ENCODE measurements around the gene SRPRA. TPM values are rescaled to one million over a fixed set of nuclear protein-coding genes. Genes with fewer than 3 reads are reported as not detected.
"Not testable (repeated sequence)": the region's sequence is repeated elsewhere in the genome, so short reads cannot be mapped to it uniquely, and the experiment has no call there.

The SRPRA gene
- total RNA-seq, 1 donor from 2014 or later, result 70.2 TPM

GRCh38 chr11:126312961-126313360, 44.3 kb upstream of the SRPRA start:
- H3K4me1 Mint-ChIP-seq, result peaks cover 33% of the 10 kb centered on the region
- H3K9me3 Mint-ChIP-seq, result no peaks in the 10 kb centered on the region
- no peaks in the 10 kb centered on the region for H3K27me3 Mint-ChIP-seq (ENCODE audit: low read depth)
- H3K27ac Mint-ChIP-seq (ENCODE audit: unreplicated experiment), result no peak overlapping the region
- DNase-seq (ENCODE audit: low read depth, low spot score), result no peak
- TF ChIP-seq CTCF (conservative IDR thresholded peaks at IDR 0.05), result no peak
- H3K36me3 Mint-ChIP-seq (ENCODE audit: low read depth), result peaks cover 19% of the 10 kb centered on the region
- no peak overlapping the region for H3K4me3 Mint-ChIP-seq

- H3K9me3 Mint-ChIP-seq, result no peaks in the 10 kb centered on the region
- no peak overlapping the region for H3K27ac Mint-ChIP-seq (ENCODE audit: unreplicated experiment)
- H3K4me1 Mint-ChIP-seq, result peaks cover 30% of the 10 kb centered on the region
- no peak for DNase-seq (ENCODE audit: low read depth, low spot score)
- TF ChIP-seq CTCF (conservative IDR thresholded peaks at IDR 0.05), result no peak
- no peak overlapping the region for H3K4me3 Mint-ChIP-seq
- peaks cover 15% of the 10 kb centered on the region for H3K36me3 Mint-ChIP-seq (ENCODE audit: low read depth)
- H3K27me3 Mint-ChIP-seq (ENCODE audit: low read depth), result no peaks in the 10 kb centered on the region
These were observed 43.0 kb upstream of the SRPRA start for GRCh38 chr11:126311401-126312291.

GRCh38 chr11:126310992-126311310, 42.3 kb upstream of the SRPRA start:
- H3K4me3 Mint-ChIP-seq, result peak overlapping the region; percentile 79
- H3K27ac Mint-ChIP-seq (ENCODE audit: unreplicated experiment), result no peak overlapping the region

GRCh38 chr11:126310200-126310991, 41.7 kb upstream of the SRPRA start:
- Mint-ChIP-seq H3K27ac (ENCODE audit: unreplicated experiment) (no peak overlapping the region), H3K4me3 (peak overlapping the region; percentile 79), H3K4me1 (peaks cover 36% of the 10 kb centered on the region), H3K36me3 (ENCODE audit: low read depth) (peaks cover 9% of the 10 kb centered on the region), H3K9me3 (no peaks in the 10 kb centered on the region), H3K27me3 (ENCODE audit: low read depth) (no peaks in the 10 kb centered on the region)
- DNase-seq (ENCODE audit: low read depth, low spot score), result peak; percentile 82
- peak; percentile 96 for TF ChIP-seq CTCF (conservative IDR thresholded peaks at IDR 0.05)

More at GRCh38 chr11:126310992-126311310, 42.3 kb upstream of the SRPRA start:
- Mint-ChIP-seq H3K36me3 (ENCODE audit: low read depth) (peaks cover 10% of the 10 kb centered on the region), H3K27me3 (ENCODE audit: low read depth) (no peaks in the 10 kb centered on the region), H3K9me3 (no peaks in the 10 kb centered on the region), H3K4me1 (peaks cover 32% of the 10 kb centered on the region)
- no peak for DNase-seq (ENCODE audit: low read depth, low spot score)
- no peak for TF ChIP-seq CTCF (conservative IDR thresholded peaks at IDR 0.05)

GRCh38 chr11:126308771-126309170, 40.1 kb upstream of the SRPRA start:
- not testable (repeated sequence) for H3K36me3 Mint-ChIP-seq (ENCODE audit: low read depth); DNase-seq (ENCODE audit: low read depth, low spot score); H3K9me3 Mint-ChIP-seq; H3K27me3 Mint-ChIP-seq (ENCODE audit: low read depth); H3K27ac Mint-ChIP-seq (ENCODE audit: unreplicated experiment); H3K4me3 Mint-ChIP-seq
- peaks cover 45% of the 10 kb centered on the region for H3K4me1 Mint-ChIP-seq

- Mint-ChIP-seq H3K36me3 (ENCODE audit: low read depth) (peaks cover 5% of the 10 kb centered on the region), H3K27me3 (ENCODE audit: low read depth) (no peaks in the 10 kb centered on the region), H3K27ac (ENCODE audit: unreplicated experiment) (peak overlapping the region; percentile 90), H3K4me3 (peak overlapping the region; percentile 58), H3K9me3 (no peaks in the 10 kb centered on the region), H3K4me1 (peaks cover 49% of the 10 kb centered on the region)
- TF ChIP-seq CTCF (conservative IDR thresholded peaks at IDR 0.05), result no peak
- DNase-seq (ENCODE audit: low read depth, low spot score), result no peak
These were observed 39.6 kb upstream of the SRPRA start for GRCh38 chr11:126308271-126308671.

Data from neural crest cell (in vitro differentiated cells).